PC-3 (cell line): ENCODE results near the gene FSTL4. TPM values are rescaled to one million over a fixed set of nuclear protein-coding genes. Genes with fewer than 3 reads are reported as not detected.
A peak's percentile ranks its signal among the peaks of the same experiment; 100 is the strongest.

ENCODE experiments used
- ATAC-seq: fragments of 200-7000 bp; cut with Tn5 transposase; 2 replicates; pipeline ENCODE4 v1.9.1; 2020; ENCODE audit warnings: mild to moderate bottlenecking, moderate library complexity
- BruUV-seq: library from RNA; stranded (reverse); fragments of 400-500 nt; replicated peaks from 2 replicates; lab custom pipeline; 2021; lab: Mats Ljungman, UMichigan
- CTCF ChIA-PET: fragments of 300-600 bp; sonication (Branson Sonifier 250); formaldehyde crosslinking; loops from one replicate; lab custom pipeline; 2022; ENCODE audit warnings: antibody characterized with exemption; lab: Charles Lee
- POLR2A ChIA-PET: fragments of 300-600 bp; sonication (Branson Sonifier 250); formaldehyde crosslinking; loops from one replicate; lab custom pipeline; 2022; ENCODE audit warnings: antibody characterized with exemption; ENCODE audit not compliant: unreplicated experiment; lab: Charles Lee
- DNase-seq: peaks from one replicate; pipeline ENCODE4 v3.0.0-alpha.2; 2015
- H2AFZ ChIP-seq: fragments of 300-600 bp; sonication (generic); 2 replicates; pipeline ENCODE4 v1.6.0; 2016; ENCODE audit warnings: antibody characterized with exemption, low read length
- H3F3A ChIP-seq: fragments of 300-600 bp; sonication (generic); one replicate; pipeline ENCODE4 v1.6.0; 2017; ENCODE audit warnings: antibody characterized with exemption, low read length, control low read depth, mild to moderate bottlenecking; ENCODE audit not compliant: unreplicated experiment
- H3K27ac ChIP-seq: fragments of 300-600 bp; sonication (generic); 2 replicates; pipeline ENCODE4 v1.5.1; 2016; ENCODE audit warnings: mild to moderate bottlenecking, low read length
- H3K27me3 ChIP-seq: fragments of 300-600 bp; sonication (generic); 2 replicates; pipeline ENCODE4 v1.6.1; 2016; ENCODE audit warnings: low read length, mixed read lengths
- H3K36me3 ChIP-seq: fragments of 300-600 bp; sonication (generic); 2 replicates; pipeline ENCODE4 v1.6.1; 2016; ENCODE audit warnings: low read depth, mixed run types, low read length, mixed read lengths
- H3K4me1 ChIP-seq: fragments of 300-600 bp; sonication (generic); 2 replicates; pipeline ENCODE4 v1.5.1; 2016; ENCODE audit warnings: low read length; ENCODE audit not compliant: insufficient read depth
- H3K4me2 ChIP-seq: fragments of 300-600 bp; sonication (generic); 2 replicates; pipeline ENCODE4 v1.6.0; 2016; ENCODE audit warnings: low read length
- H3K4me3 ChIP-seq: fragments of 300-600 bp; sonication (generic); 2 replicates; pipeline ENCODE4 v1.5.1; 2016; ENCODE audit warnings: mild to moderate bottlenecking, low read length, mixed read lengths
- H3K79me2 ChIP-seq: fragments of 300-600 bp; sonication (generic); 2 replicates; pipeline ENCODE4 v1.6.1; 2017; ENCODE audit warnings: low read length, mixed read lengths
- H3K9ac ChIP-seq: fragments of 300-600 bp; sonication (generic); 2 replicates; pipeline ENCODE4 v1.6.0; 2016; ENCODE audit warnings: mild to moderate bottlenecking, low read length
- H3K9me2 ChIP-seq: fragments of 300-600 bp; sonication (generic); replicated peaks from 2 replicates; pipeline ENCODE4 v1.6.1; 2016; ENCODE audit warnings: mixed run types, low read length, mixed read lengths
- H3K9me3 ChIP-seq: fragments of 300-600 bp; sonication (generic); 2 replicates; pipeline ENCODE4 v1.6.1; 2016; ENCODE audit warnings: low read length, mixed read lengths
- H4K20me1 ChIP-seq: fragments of 300-600 bp; sonication (generic); 2 replicates; pipeline ENCODE4 v1.6.1; 2016; ENCODE audit warnings: low read length, mixed read lengths
- CTCF ChIP-seq: fragments of 300-600 bp; sonication (generic); conservative IDR thresholded peaks from 2 replicates; pipeline ENCODE4 v1.5.1; 2017; ENCODE audit warnings: antibody characterized with exemption, low read depth, mild to moderate bottlenecking, low read length
- EZH2 ChIP-seq: fragments of 300-600 bp; sonication (generic); IDR thresholded peaks from one replicate; pipeline ENCODE4 v1.6.1; 2017; ENCODE audit warnings: antibody characterized with exemption, mild to moderate bottlenecking, low read length; ENCODE audit not compliant: unreplicated experiment
- EZH2phosphoT487 ChIP-seq: fragments of 300-600 bp; sonication (generic); IDR thresholded peaks from 2 replicates; pipeline ENCODE4 v1.6.1; 2018; ENCODE audit warnings: mild to moderate bottlenecking, antibody characterized with exemption, low read length, borderline replicate concordance
- intact Hi-C: fragments of 100-400 bp; cut with micrococcal nuclease; formaldehyde crosslinking; loops from 2 replicates; pipeline ENCODE4 v1.9.0; 2023
- total RNA-seq: library from RNA; depleted of rRNA; stranded (reverse); fragments of >200 nt; gene quantifications from 2 replicates; pipeline ENCODE4 v1.2.3, GENCODE V29; 2014

FSTL4 gene
- total RNA-seq, 1 experiment from 2014 or later: 4.2 TPM

GRCh38 chr5:133611357-133612248 is 738 bp downstream of the FSTL4 start:
- no peaks in the 10 kb centered on the region for H3F3A ChIP-seq
- no peaks in the 10 kb centered on the region for H3K9me2 ChIP-seq
- no peaks in the 10 kb centered on the region for H3K27me3 ChIP-seq
- H4K20me1 ChIP-seq: no peaks in the 10 kb centered on the region
- CTCF ChIA-PET: interaction anchor here (0.7 to 1.0 kb wide), 2 partner anchors 122 to 238 kb away, joined by 3 read pairs; no protein-coding TSS in a partner anchor
- ATAC-seq (peak; percentile 25), DNase-seq (no peak)
- H3K79me2 ChIP-seq: 0 out of 2 replicates have a peak, but pooled peaks cover 8% of the 10 kb centered on the region
- POLR2A ChIA-PET: interaction anchor here (0.6 kb wide), 1 partner anchor 259 kb away, joined by 3 read pairs; no protein-coding TSS in a partner anchor
- H3K36me3 ChIP-seq: no peaks in the 10 kb centered on the region
- H3K27ac ChIP-seq: no peak overlapping the region
- H3K4me3 ChIP-seq: peak overlapping the region; percentile 73
- BruUV-seq: no TSS peak
- peak overlapping the region; percentile 85 for H2AFZ ChIP-seq
- intact Hi-C loops: loop anchor here (2.0 to 5.0 kb wide), 3 partner anchors 104 to 501 kb away; no protein-coding TSS in a partner anchor
- TF ChIP-seq CTCF: no peak
- peak overlapping the region; percentile 93 for H3K4me2 ChIP-seq
- no peaks in the 10 kb centered on the region for H3K4me1 ChIP-seq
- H3K9ac ChIP-seq: no peak overlapping the region
- H3K9me3 ChIP-seq: no peaks in the 10 kb centered on the region

- Histone ChIP-seq H3K27ac (no peak overlapping the region), H3K79me2 (0 out of 2 replicates have a peak, but pooled peaks cover 8% of the 10 kb centered on the region), H4K20me1 (no peaks in the 10 kb centered on the region), H3K9ac (no peak overlapping the region), H3K36me3 (no peaks in the 10 kb centered on the region), H3K9me3 (no peaks in the 10 kb centered on the region), H2AFZ (peak overlapping the region; percentile 85), H3F3A (no peaks in the 10 kb centered on the region), H3K27me3 (no peaks in the 10 kb centered on the region), H3K4me1 (no peaks in the 10 kb centered on the region), H3K4me3 (peak overlapping the region; percentile 73), H3K9me2 (no peaks in the 10 kb centered on the region), H3K4me2 (peak overlapping the region; percentile 93)
- ATAC-seq: peak; percentile 90
- POLR2A ChIA-PET: no interaction called here
- peak; percentile 72 for DNase-seq
- TF ChIP-seq CTCF: peak; percentile 53
- TF ChIP-seq EZH2: no peak
- TF ChIP-seq EZH2phosphoT487: no peak
- no TSS peak for BruUV-seq
- intact Hi-C loops: loop anchor here (2.0 to 5.0 kb wide), 3 partner anchors 103 to 500 kb away; no protein-coding TSS in a partner anchor
- CTCF ChIA-PET: interaction anchor here (0.7 to 1.0 kb wide), 2 partner anchors 121 to 239 kb away, joined by 3 read pairs; no protein-coding TSS in a partner anchor
Measured at GRCh38 chr5:133610489-133611356, 1.6 kb downstream of the FSTL4 start.
